WTC11 (cell line): ENCODE results near the gene CTTN. TPM values are rescaled to one million over a fixed set of nuclear protein-coding genes. Genes with fewer than 3 reads are reported as not detected.

Source experiments
- ATAC-seq: fragments of 200-7000 bp; cut with Tn5 transposase; 2 replicates; pipeline ENCODE4 v1.10.0; 2021; ENCODE audit warnings: mild to moderate bottlenecking, moderate library complexity
- CTCF ChIA-PET: fragments of 300-600 bp; sonication (Branson Sonifier 250); formaldehyde crosslinking; loops from one replicate; lab custom pipeline; 2021; ENCODE audit warnings: antibody characterized with exemption; lab: Charles Lee
- POLR2A ChIA-PET: fragments of 350-600 bp; sonication (Branson Sonifier 250); formaldehyde crosslinking; loops from one replicate; lab custom pipeline; 2021; ENCODE audit warnings: antibody characterized with exemption; lab: Charles Lee
- DNase-seq: peaks from one replicate; pipeline ENCODE4 v3.0.0; 2021; ENCODE audit warnings: low spot score
- H3K27ac Mint-ChIP-seq: 2 replicates; pipeline ENCODE4 v1.8.0; 2021; ENCODE audit warnings: mixed read lengths
- H3K27me3 Mint-ChIP-seq: 2 replicates; pipeline ENCODE4 v1.8.0; 2021; ENCODE audit warnings: low read depth, mild to moderate bottlenecking, moderate library complexity, mixed read lengths
- H3K36me3 Mint-ChIP-seq: 2 replicates; pipeline ENCODE4 v1.8.0; 2021; ENCODE audit warnings: mixed read lengths
- H3K4me1 Mint-ChIP-seq: 2 replicates; pipeline ENCODE4 v1.8.0; 2022; ENCODE audit warnings: mixed read lengths
- H3K4me3 Mint-ChIP-seq: 2 replicates; pipeline ENCODE4 v1.8.0; 2021; ENCODE audit warnings: mild to moderate bottlenecking, moderate library complexity, mixed read lengths
- H3K9me3 Mint-ChIP-seq: 2 replicates; pipeline ENCODE4 v1.8.0; 2021; ENCODE audit warnings: mixed read lengths
- ATF1 ChIP-seq: sonication (generic); formaldehyde crosslinking; IDR thresholded peaks from 2 replicates; pipeline ENCODE4 v1.8.1; 2023; ENCODE audit warnings: mild to moderate bottlenecking, moderate library complexity, missing genetic modification reagents
- ATF2 ChIP-seq: sonication (generic); formaldehyde crosslinking; IDR thresholded peaks from 2 replicates; pipeline ENCODE4 v1.8.1; 2022; ENCODE audit warnings: low read depth, missing genetic modification reagents, borderline replicate concordance
- ATF3 ChIP-seq: sonication (generic); formaldehyde crosslinking; conservative IDR thresholded peaks from 2 replicates; pipeline ENCODE4 v1.8.1; 2022; ENCODE audit warnings: mild to moderate bottlenecking, missing genetic modification reagents
- FOXK1 ChIP-seq: sonication (generic); formaldehyde crosslinking; IDR thresholded peaks from 2 replicates; pipeline ENCODE4 v1.8.0; 2022; ENCODE audit warnings: mild to moderate bottlenecking, moderate library complexity, missing genetic modification reagents
- GTF2I ChIP-seq: fragments of 250-450 bp; sonication (Bioruptor Pico); conservative IDR thresholded peaks from 2 replicates; pipeline ENCODE4 v1.4.0; 2021; ENCODE audit warnings: mild to moderate bottlenecking
- HMGA2 ChIP-seq: fragments of 250-450 bp; sonication (Bioruptor Pico); IDR thresholded peaks from 2 replicates; pipeline ENCODE4 v1.4.0; 2021; ENCODE audit warnings: mild to moderate bottlenecking, moderate library complexity
- HMGXB4 ChIP-seq: sonication (generic); formaldehyde crosslinking; IDR thresholded peaks from 2 replicates; pipeline ENCODE4 v1.8.1; 2023; ENCODE audit warnings: mild to moderate bottlenecking, moderate library complexity, missing genetic modification reagents
- KAT7 ChIP-seq: sonication (generic); formaldehyde crosslinking; IDR thresholded peaks from 2 replicates; pipeline ENCODE4 v1.8.1; 2023; ENCODE audit warnings: missing genetic modification reagents, mild to moderate bottlenecking, borderline replicate concordance
- NFYB ChIP-seq: sonication (generic); formaldehyde crosslinking; conservative IDR thresholded peaks from 2 replicates; pipeline ENCODE4 v1.8.0; 2022; ENCODE audit warnings: low read depth, missing genetic modification reagents
- RORB ChIP-seq: fragments of 250-450 bp; sonication (Bioruptor Pico); IDR thresholded peaks from 2 replicates; pipeline ENCODE4 v1.9.0; 2021; ENCODE audit warnings: mild to moderate bottlenecking
- SMAD3 ChIP-seq: sonication (generic); formaldehyde crosslinking; IDR thresholded peaks from 2 replicates; pipeline ENCODE4 v1.8.0; 2022; ENCODE audit warnings: missing genetic modification reagents, mild to moderate bottlenecking, borderline replicate concordance
- TEAD1 ChIP-seq: sonication (generic); formaldehyde crosslinking; IDR thresholded peaks from 2 replicates; pipeline ENCODE4 v1.8.0; 2022; ENCODE audit warnings: mild to moderate bottlenecking, missing genetic modification reagents
- TEAD4 ChIP-seq: sonication (generic); formaldehyde crosslinking; IDR thresholded peaks from 2 replicates; pipeline ENCODE4 v1.8.0; 2022; ENCODE audit warnings: mild to moderate bottlenecking, missing genetic modification reagents
- ZBTB21 ChIP-seq: sonication (generic); formaldehyde crosslinking; IDR thresholded peaks from 2 replicates; pipeline ENCODE4 v1.8.1; 2023; ENCODE audit warnings: mild to moderate bottlenecking, missing genetic modification reagents, borderline replicate concordance
- ZBTB43 ChIP-seq: sonication (generic); formaldehyde crosslinking; IDR thresholded peaks from 2 replicates; pipeline ENCODE4 v1.8.1; 2023; ENCODE audit warnings: mild to moderate bottlenecking, missing genetic modification reagents
- ZMAT4 ChIP-seq: fragments of 250-450 bp; sonication (Bioruptor Pico); IDR thresholded peaks from 2 replicates; pipeline ENCODE4 v1.9.0; 2021; ENCODE audit warnings: mild to moderate bottlenecking
- ZNF232 ChIP-seq: sonication (generic); formaldehyde crosslinking; IDR thresholded peaks from 2 replicates; pipeline ENCODE4 v1.8.0; 2022; ENCODE audit warnings: mild to moderate bottlenecking, missing genetic modification reagents
- ZNF512 ChIP-seq: sonication (generic); formaldehyde crosslinking; IDR thresholded peaks from 2 replicates; pipeline ENCODE4 v1.8.1; 2022; ENCODE audit warnings: missing genetic modification reagents, borderline replicate concordance
- ZNF532 ChIP-seq: fragments of 250-450 bp; sonication (Bioruptor Pico); IDR thresholded peaks from 2 replicates; pipeline ENCODE4 v1.9.0; 2021; ENCODE audit warnings: mild to moderate bottlenecking, borderline replicate concordance
- total RNA-seq: library from RNA; stranded (reverse); gene quantifications from 3 replicates; pipeline ENCODE4 v1.2.3, GENCODE V29; 2021

Gene CTTN
- total RNA-seq, 1 experiment from 2014 or later, result 281 TPM

GRCh38 chr11:70376621-70377020 is 21.7 kb upstream of the CTTN start:
- TF ChIP-seq FOXK1 (CRISPR knock-in tag) (no peak), ATF1 (CRISPR knock-in tag) (no peak), ZBTB43 (CRISPR knock-in tag) (no peak), RORB (CRISPR knock-in tag) (no peak), ZBTB21 (no peak), ZMAT4 (CRISPR knock-in tag) (no peak)
- DNase-seq (no peak), ATAC-seq (no peak)
- Mint-ChIP-seq H3K4me1 (peaks cover 5% of the 10 kb centered on the region), H3K36me3 (peaks cover 62% of the 10 kb centered on the region), H3K4me3 (no peak overlapping the region), H3K27me3 (no peaks in the 10 kb centered on the region), H3K9me3 (no peaks in the 10 kb centered on the region), H3K27ac (no peak overlapping the region)
- ChIA-PET POLR2A (no interaction called here), CTCF (no interaction called here)

- DNase-seq, result no peak
- Mint-ChIP-seq H3K4me1 (peaks cover 16% of the 10 kb centered on the region), H3K27me3 (no peaks in the 10 kb centered on the region), H3K9me3 (no peaks in the 10 kb centered on the region), H3K27ac (no peak overlapping the region), H3K4me3 (no peak overlapping the region), H3K36me3 (peaks cover 57% of the 10 kb centered on the region)
- ChIA-PET POLR2A (no interaction called here), CTCF (interaction anchor here (1.9 to 2.2 kb wide), 2 partner anchors 12 to 22 kb away, joined by 5 to 7 read pairs; no protein-coding TSS in a partner anchor)
- no peak for ATAC-seq
- no peak for TF ChIP-seq KAT7 (CRISPR knock-in tag)
- no peak for TF ChIP-seq TEAD4
- no peak for TF ChIP-seq GTF2I (CRISPR knock-in tag)
- TF ChIP-seq ATF2 (CRISPR knock-in tag), result no peak
- TF ChIP-seq ATF3 (CRISPR knock-in tag), result no peak
- no peak for TF ChIP-seq HMGXB4 (CRISPR knock-in tag)
- no peak for TF ChIP-seq HMGA2 (CRISPR knock-in tag)
- TF ChIP-seq NFYB (CRISPR knock-in tag), result no peak
- TF ChIP-seq ZNF532 (CRISPR knock-in tag), result no peak
- TF ChIP-seq ZMAT4 (CRISPR knock-in tag), result no peak
- no peak for TF ChIP-seq ZNF232 (CRISPR knock-in tag)
- TF ChIP-seq SMAD3, result no peak
- no peak for TF ChIP-seq ZNF512 (CRISPR knock-in tag)
- no peak for TF ChIP-seq TEAD1 (CRISPR knock-in tag)
These were observed 20.7 kb upstream of the CTTN start for GRCh38 chr11:70377645-70378044.
